Measurements from ENCODE around the gene ARL10.

- TF ChIP-seq, protein P1, sequence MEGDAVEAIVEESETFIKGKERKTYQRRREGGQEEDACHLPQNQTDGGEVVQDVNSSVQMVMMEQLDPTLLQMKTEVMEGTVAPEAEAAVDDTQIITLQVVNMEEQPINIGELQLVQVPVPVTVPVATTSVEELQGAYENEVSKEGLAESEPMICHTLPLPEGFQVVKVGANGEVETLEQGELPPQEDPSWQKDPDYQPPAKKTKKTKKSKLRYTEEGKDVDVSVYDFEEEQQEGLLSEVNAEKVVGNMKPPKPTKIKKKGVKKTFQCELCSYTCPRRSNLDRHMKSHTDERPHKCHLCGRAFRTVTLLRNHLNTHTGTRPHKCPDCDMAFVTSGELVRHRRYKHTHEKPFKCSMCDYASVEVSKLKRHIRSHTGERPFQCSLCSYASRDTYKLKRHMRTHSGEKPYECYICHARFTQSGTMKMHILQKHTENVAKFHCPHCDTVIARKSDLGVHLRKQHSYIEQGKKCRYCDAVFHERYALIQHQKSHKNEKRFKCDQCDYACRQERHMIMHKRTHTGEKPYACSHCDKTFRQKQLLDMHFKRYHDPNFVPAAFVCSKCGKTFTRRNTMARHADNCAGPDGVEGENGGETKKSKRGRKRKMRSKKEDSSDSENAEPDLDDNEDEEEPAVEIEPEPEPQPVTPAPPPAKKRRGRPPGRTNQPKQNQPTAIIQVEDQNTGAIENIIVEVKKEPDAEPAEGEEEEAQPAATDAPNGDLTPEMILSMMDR (IDR thresholded peaks at IDR 0.05 in 2 of 3, conservative IDR thresholded peaks at IDR 0.05 in 1 of 3; ENCODE audit: borderline replicate concordance in 1 of 3, insufficient read depth in 1 of 3, low read depth in 2 of 3, low read length in 2 of 3), result no peak
- no peak for TF ChIP-seq POLR2A (IDR thresholded peaks at IDR 0.05; ENCODE audit: borderline replicate concordance, extremely low read depth, insufficient read depth, insufficient read length)
- no peak for TF ChIP-seq EZH2 (IDR thresholded peaks at IDR 0.05)
- no peak for TF ChIP-seq MAX (IDR thresholded peaks at IDR 0.05)
- TF ChIP-seq POLR2AphosphoS5 (IDR thresholded peaks at IDR 0.05; ENCODE audit: low read depth, low read length), result no peak
- no peak for TF ChIP-seq REST (IDR thresholded peaks at IDR 0.05; ENCODE audit: low read depth)
- no peak for TF ChIP-seq RAD21 (IDR thresholded peaks at IDR 0.05; ENCODE audit: low read depth)
- TF ChIP-seq SIN3A (IDR thresholded peaks at IDR 0.05; ENCODE audit: low read depth), result no peak
- TF ChIP-seq FOSL1 (IDR thresholded peaks at IDR 0.05; ENCODE audit: low read depth), result no peak
- TF ChIP-seq EGR1 (IDR thresholded peaks at IDR 0.05; ENCODE audit: low read depth), result no peak
- TF ChIP-seq ZFX (IDR thresholded peaks at IDR 0.05), result no peak
- TF ChIP-seq TCF7L2 (IDR thresholded peaks at IDR 0.05; ENCODE audit: borderline replicate concordance, extremely low read depth, insufficient read depth, insufficient read length), result no peak
Measured at GRCh38 chr5:176425138-176425537, 59.9 kb downstream of the ARL10 start.
